Muscle of leg (tissue), 11 donors: Measurements from ENCODE around the gene ZBTB7C. TPM values are rescaled to one million over a fixed set of nuclear protein-coding genes. Genes with fewer than 3 reads are reported as not detected.

Experiments used
- DNase-seq: peaks from one replicate; pipeline ENCODE4 v3.0.0; 2013
- H3K27ac ChIP-seq: one replicate; pipeline ENCODE4 v1.5.1; 2013; ENCODE audit warnings: mild to moderate bottlenecking, low read length, control low read depth
- H3K27me3 ChIP-seq: one replicate; pipeline ENCODE4 v1.6.1; 2013; ENCODE audit warnings: low read length; ENCODE audit not compliant: control insufficient read depth, insufficient read depth
- H3K36me3 ChIP-seq: one replicate; pipeline ENCODE4 v1.6.1; 2013; ENCODE audit warnings: low read length; ENCODE audit not compliant: control insufficient read depth, insufficient read depth
- H3K4me1 ChIP-seq: one replicate; pipeline ENCODE4 v1.6.1; 2013; ENCODE audit warnings: low read length; ENCODE audit not compliant: control insufficient read depth, insufficient read depth
- H3K4me3 ChIP-seq: one replicate; pipeline ENCODE4 v1.5.1; 2013; ENCODE audit warnings: low read length, control low read depth
- H3K9me3 ChIP-seq: replicated peaks from 2 replicates; pipeline ENCODE4 v1.6.1; 2013; ENCODE audit warnings: low read depth, low read length; ENCODE audit not compliant: control insufficient read depth
- WGBS: methylation state at CpG from one replicate; pipeline ENCODE4 v1.1.5; 2013; ENCODE audit warnings: missing lambda C conversion rate; ENCODE audit not compliant: insufficient coverage; 5-methylcytosine and 5-hydroxymethylcytosine counted together
- polyA plus RNA-seq, 8 donors: library from polyadenylated mRNA; unstranded; fragments of 120-200 nt; gene quantifications; one replicate each; pipeline versions ENCODE4 v1.2.1 to v1.2.3, GENCODE V29; 2013; ENCODE audit warnings: inconsistent platforms in 1 of 8, low replicate concordance in 1 of 8; ENCODE audit not compliant: insufficient read length in 8 of 8, insufficient read depth in 1 of 8
- total RNA-seq: library from RNA; stranded (reverse); fragments of 120-200 nt; gene quantifications from one replicate; pipeline ENCODE4 v1.2.4, GENCODE V29; 2013

ZBTB7C gene
- total and polyA plus RNA-seq, 9 donors, result 2.8 to 5.6 (median 4.1) TPM

DNA sequence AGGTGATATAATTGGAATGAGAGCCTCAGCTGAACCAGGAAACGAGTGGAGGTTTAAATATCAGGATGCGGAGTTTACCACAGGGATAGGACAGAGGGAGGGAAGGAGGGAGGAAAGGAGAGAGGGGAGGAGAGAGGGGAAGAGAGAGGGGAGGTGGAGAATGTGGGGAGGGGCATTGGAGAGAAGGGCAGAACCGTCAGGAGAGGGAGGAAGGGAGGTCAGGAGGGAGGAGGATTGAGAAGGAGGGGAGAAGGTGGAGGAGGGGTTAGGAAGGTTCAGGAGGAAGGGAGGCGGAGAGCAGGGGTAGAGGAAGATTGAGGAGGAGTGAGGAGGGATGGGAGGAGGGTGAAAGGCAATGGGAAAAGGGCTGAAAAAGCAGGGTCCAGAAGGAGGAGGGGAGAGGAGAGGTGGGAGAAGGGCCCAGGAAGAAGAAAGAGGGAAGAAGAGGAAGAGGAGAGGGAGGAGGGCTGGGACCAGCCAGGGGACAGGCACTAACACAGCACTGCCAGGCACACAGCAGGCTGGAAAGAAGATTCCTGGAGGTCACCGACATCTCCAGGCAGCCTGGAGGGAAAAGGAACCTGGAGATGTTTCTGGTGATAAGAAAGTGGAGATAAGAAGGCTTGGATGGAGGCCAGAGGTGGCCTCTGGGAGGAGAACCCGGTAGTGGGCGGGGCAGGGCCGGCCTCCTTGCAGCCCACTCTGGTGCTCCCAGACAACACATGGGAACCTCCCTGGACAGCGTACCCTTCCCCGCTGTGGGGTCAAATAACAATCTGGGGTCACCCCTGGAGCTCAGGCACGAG, 302.0 kb downstream of the ZBTB7C start:
- H3K4me3 ChIP-seq, result no peak overlapping the region
- no peak overlapping the region for H3K27ac ChIP-seq
- no peak for DNase-seq
- no peaks in the 10 kb centered on the region for H3K9me3 ChIP-seq
- no peaks in the 10 kb centered on the region for H3K4me1 ChIP-seq
- WGBS, result 52% methylated on average over 11 of the region's 11 CpGs
- H3K36me3 ChIP-seq, result no peaks in the 10 kb centered on the region
- H3K27me3 ChIP-seq, result peaks cover 2% of the 10 kb centered on the region

GRCh38 chr18:48106498-48106897, 302.7 kb downstream of the ZBTB7C start:
- H3K27me3 ChIP-seq, result peaks cover 2% of the 10 kb centered on the region
- no peak overlapping the region for H3K27ac ChIP-seq
- no peak for DNase-seq
- no peaks in the 10 kb centered on the region for H3K36me3 ChIP-seq
- WGBS, result 43% methylated on average over 1 of the region's 1 CpG
- H3K4me1 ChIP-seq, result no peaks in the 10 kb centered on the region
- no peak overlapping the region for H3K4me3 ChIP-seq
- H3K9me3 ChIP-seq, result no peaks in the 10 kb centered on the region

- H3K36me3 ChIP-seq, result no peaks in the 10 kb centered on the region
- H3K9me3 ChIP-seq, result no peaks in the 10 kb centered on the region
- H3K4me3 ChIP-seq, result no peak overlapping the region
- H3K27me3 ChIP-seq, result peaks cover 5% of the 10 kb centered on the region
- H3K27ac ChIP-seq, result no peak overlapping the region
- H3K4me1 ChIP-seq, result peaks cover 6% of the 10 kb centered on the region
- no peak for DNase-seq
- whole genome bisulfite sequencing, result 86% methylated on average over 1 of the region's 1 CpG
Observed at GRCh38 chr18:48105317-48105716, 303.9 kb downstream of the ZBTB7C start.

- 39% methylated on average over 2 of the region's 6 CpGs for WGBS
- Histone ChIP-seq H3K4me3 (no peak overlapping the region), H3K36me3 (no peaks in the 10 kb centered on the region), H3K27ac (no peak overlapping the region), H3K4me1 (peaks cover 6% of the 10 kb centered on the region), H3K9me3 (no peaks in the 10 kb centered on the region), H3K27me3 (peaks cover 5% of the 10 kb centered on the region)
- no peak for DNase-seq
Observed at GRCh38 chr18:48104705-48105104, 304.5 kb downstream of the ZBTB7C start.

DNA sequence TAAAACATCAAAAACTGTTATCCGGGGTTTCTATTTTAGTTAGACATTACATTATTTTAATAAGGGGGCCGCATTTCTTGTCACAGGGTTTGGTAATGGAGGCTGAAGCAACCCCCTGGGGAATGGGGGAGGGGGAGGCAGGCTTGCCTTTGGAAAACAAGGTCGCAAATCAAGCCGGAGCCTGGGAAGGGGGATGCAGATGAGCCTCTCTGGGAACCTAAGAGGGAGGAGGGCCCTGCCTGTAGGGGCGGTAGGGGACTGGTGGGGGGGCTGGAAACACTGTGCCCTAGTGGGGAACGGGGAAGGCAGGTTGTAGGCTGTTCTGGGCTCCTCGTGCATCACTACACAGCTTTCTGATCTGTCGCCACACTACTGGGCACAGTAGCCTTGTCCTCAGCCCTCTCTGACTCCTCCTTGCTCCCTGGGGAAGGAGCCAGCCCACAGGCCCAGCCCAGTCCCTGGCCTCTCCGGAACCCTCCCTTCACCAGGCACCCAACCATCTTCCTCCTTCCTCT, 308.5 kb downstream of the ZBTB7C start:
- DNase-seq, result no peak
- peaks cover 8% of the 10 kb centered on the region for H3K27me3 ChIP-seq
- H3K27ac ChIP-seq, result no peak overlapping the region
- 23% methylated on average over 5 of the region's 9 CpGs for WGBS
- peaks cover 11% of the 10 kb centered on the region for H3K4me1 ChIP-seq
- no peaks in the 10 kb centered on the region for H3K36me3 ChIP-seq
- H3K4me3 ChIP-seq, result no peak overlapping the region
- no peaks in the 10 kb centered on the region for H3K9me3 ChIP-seq

- DNase-seq, result no peak
- WGBS, result no CpG with 5 or more reads among the region's 8 CpGs
Observed at GRCh38 chr18:48100165-48100575, 309.0 kb downstream of the ZBTB7C start.

DNA sequence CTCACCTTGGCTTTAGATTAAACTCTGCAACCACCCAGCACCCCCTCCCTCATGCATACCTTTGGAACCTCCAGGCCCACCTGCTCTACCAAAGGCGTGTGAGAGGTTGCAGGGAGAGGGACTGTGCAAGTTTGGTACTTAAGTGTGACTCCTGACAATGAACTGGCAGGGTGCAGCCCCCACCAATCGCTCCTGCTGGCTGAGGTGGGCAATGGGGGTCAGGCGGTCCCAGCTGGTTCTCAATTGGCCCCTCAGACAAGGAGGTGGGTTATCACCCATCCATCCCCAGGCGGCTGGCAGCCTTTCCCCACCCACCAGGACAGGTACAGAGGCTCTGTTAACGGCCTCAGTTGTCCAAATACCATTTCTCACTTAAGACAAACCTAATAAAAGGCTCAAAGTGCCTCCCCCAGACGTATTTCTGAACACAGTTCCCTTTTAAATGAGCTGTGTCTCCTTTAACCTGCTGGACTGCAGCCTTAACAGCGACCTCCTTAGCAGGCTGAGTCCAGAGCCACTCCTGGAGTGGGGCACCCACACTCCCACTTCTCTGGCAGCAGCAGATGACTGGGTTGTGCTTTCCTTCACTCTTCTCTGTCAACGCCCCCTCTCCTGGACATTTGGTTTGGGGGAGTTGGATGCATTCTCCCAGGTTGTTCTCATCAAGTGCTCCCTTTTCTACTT, 309.6 kb downstream of the ZBTB7C start:
- H3K9me3 ChIP-seq, result no peaks in the 10 kb centered on the region
- peaks cover 12% of the 10 kb centered on the region for H3K4me1 ChIP-seq
- no peak overlapping the region for H3K27ac ChIP-seq
- DNase-seq, result no peak
- peaks cover 5% of the 10 kb centered on the region for H3K27me3 ChIP-seq
- 41% methylated on average over 6 of the region's 8 CpGs for WGBS
- H3K36me3 ChIP-seq, result no peaks in the 10 kb centered on the region
- no peak overlapping the region for H3K4me3 ChIP-seq

More at GRCh38 chr18:48100165-48100575, 309.0 kb downstream of the ZBTB7C start:
- no peaks in the 10 kb centered on the region for H3K36me3 ChIP-seq
- no peak overlapping the region for H3K27ac ChIP-seq
- H3K9me3 ChIP-seq, result no peaks in the 10 kb centered on the region
- peaks cover 8% of the 10 kb centered on the region for H3K27me3 ChIP-seq
- H3K4me3 ChIP-seq, result no peak overlapping the region
- H3K4me1 ChIP-seq, result peaks cover 12% of the 10 kb centered on the region

DNA sequence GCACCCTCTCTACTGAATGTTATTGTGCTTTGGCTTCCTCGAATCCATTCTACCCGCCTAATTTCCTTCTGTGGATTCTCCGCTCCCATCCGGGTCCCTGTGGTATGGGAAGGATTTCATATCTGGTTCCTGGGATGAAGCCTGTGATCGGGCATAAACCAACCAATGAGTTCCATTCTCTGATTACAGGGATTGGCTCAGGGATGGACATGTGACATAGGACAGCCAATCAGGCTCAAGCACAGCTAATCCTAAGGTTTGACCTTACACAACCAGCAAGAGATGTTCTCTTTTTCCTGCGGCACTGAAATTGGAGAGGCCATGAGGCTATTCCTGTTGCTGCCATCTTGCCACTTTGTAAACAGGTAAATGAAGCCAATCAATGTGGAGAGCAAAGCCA, 310.6 kb downstream of the ZBTB7C start:
- H3K9me3 ChIP-seq, result no peaks in the 10 kb centered on the region
- 96% methylated on average over 3 of the region's 6 CpGs for WGBS
- H3K4me1 ChIP-seq, result peaks cover 12% of the 10 kb centered on the region
- no peaks in the 10 kb centered on the region for H3K36me3 ChIP-seq
- H3K27ac ChIP-seq, result no peak overlapping the region
- no peak for DNase-seq
- H3K27me3 ChIP-seq, result peaks cover 5% of the 10 kb centered on the region
- no peak overlapping the region for H3K4me3 ChIP-seq

GRCh38 chr18:48098007-48098406, 311.2 kb downstream of the ZBTB7C start:
- H3K4me3 ChIP-seq, result no peak overlapping the region
- H3K4me1 ChIP-seq, result peaks cover 12% of the 10 kb centered on the region
- 75% methylated on average over 1 of the region's 3 CpGs for WGBS
- H3K9me3 ChIP-seq, result no peaks in the 10 kb centered on the region
- no peaks in the 10 kb centered on the region for H3K36me3 ChIP-seq
- no peak overlapping the region for H3K27ac ChIP-seq
- DNase-seq, result no peak
- peaks cover 5% of the 10 kb centered on the region for H3K27me3 ChIP-seq

DNA sequence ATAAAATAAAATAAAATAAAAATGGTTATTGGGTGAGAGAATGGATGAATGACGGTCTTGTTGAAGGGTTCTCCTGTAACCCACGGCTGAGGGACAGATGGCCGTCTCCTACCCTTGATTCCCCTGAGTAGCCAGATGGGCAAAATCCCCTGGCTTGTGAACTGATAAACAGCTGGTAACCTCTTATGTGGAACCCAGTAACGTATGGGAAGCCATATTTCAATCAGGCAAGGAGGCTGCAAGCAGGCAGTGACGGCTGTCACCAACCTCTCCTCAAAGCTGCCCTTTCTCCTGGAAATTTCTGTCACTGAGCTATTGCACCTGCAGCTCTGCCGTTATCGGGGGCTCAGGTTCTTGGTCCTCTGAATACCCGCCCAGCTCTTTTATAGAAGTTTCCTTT, 313.5 kb downstream of the ZBTB7C start:
- peaks cover 3% of the 10 kb centered on the region for H3K27me3 ChIP-seq
- peaks cover 9% of the 10 kb centered on the region for H3K4me1 ChIP-seq
- no peak overlapping the region for H3K4me3 ChIP-seq
- DNase-seq, result no peak
- 60% methylated on average over 6 of the region's 8 CpGs for WGBS
- H3K27ac ChIP-seq, result no peak overlapping the region
- H3K9me3 ChIP-seq, result no peaks in the 10 kb centered on the region
- no peaks in the 10 kb centered on the region for H3K36me3 ChIP-seq
